Adrenal gland (tissue), 12 donors: ENCODE measurements around the gene GNAI3. TPM values are rescaled to one million over a fixed set of nuclear protein-coding genes. Genes with fewer than 3 reads are reported as not detected.

Source experiments
- DNase-seq, 7 donors: peaks; one replicate each; pipeline ENCODE4 v3.0.0-alpha.2; 2019 to 2020
- H3K27ac ChIP-seq, 5 donors: fragments of 200-600 bp; sonication (generic) in 4 of 5; 1 replicate in 3 of 5; 2 replicates in 2 of 5; pipeline versions ENCODE4 v1.5.1 to v1.8.0; 2016 to 2020; ENCODE audit warnings: mild to moderate bottlenecking in 1 of 5
- H3K27me3 ChIP-seq: fragments of 200-600 bp; 2 replicates; pipeline ENCODE4 v1.8.0; 2021
- H3K36me3 ChIP-seq, 2 donors: fragments of 200-600 bp; replicated peaks in 1 of 2; 1 replicate in 1 of 2; 2 replicates in 1 of 2; pipeline versions ENCODE4 v1.5.1 to v1.8.0; 2018 to 2022
- H3K4me1 ChIP-seq, 2 donors: fragments of 200-600 bp; replicated peaks in 1 of 2; 1 replicate in 1 of 2; 2 replicates in 1 of 2; pipeline versions ENCODE4 v1.5.1 to v1.8.0; 2018 to 2021
- H3K4me3 ChIP-seq, 4 donors: fragments of 200-600 bp; sonication (generic) in 3 of 4; one replicate each; pipeline ENCODE4 v1.5.1; 2016 to 2018
- H3K9me3 ChIP-seq, 3 donors: fragments of 200-600 bp; sonication (generic) in 1 of 3; replicated peaks in 1 of 3; 1 replicate in 2 of 3; 2 replicates in 1 of 3; pipeline versions ENCODE4 v1.5.1 to v1.8.0; 2016 to 2021
- POLR2A ChIP-seq, 2 donors: fragments of 450-650 bp; IDR thresholded peaks; one replicate each; pipeline ENCODE4 v1.6.1; 2017; ENCODE audit warnings: antibody characterized with exemption in 2 of 2, mild to moderate bottlenecking in 2 of 2, moderate library complexity in 1 of 2
- WGBS, 4 donors: extraction: QIAGEN DNeasy Blood & Tissue Kit in 2 of 4; methylation state at CpG; one replicate each; pipeline versions ENCODE4 v1.1.5 to v1.1.7; 2013 to 2017; 5-methylcytosine and 5-hydroxymethylcytosine counted together
- intact Hi-C, 2 donors: fragments of 100-400 bp; cut with DNase I; formaldehyde crosslinking; loops; one replicate each; pipeline versions ENCODE4 v1.14.1 to v1.15.0; 2022 to 2023
- polyA plus RNA-seq, 3 donors: library from polyadenylated mRNA; stranded (reverse); fragments of 200-250 nt in 2 of 3; fragments of 350-450 nt in 1 of 3; fragmentation: Illumina TruSeq in 1 of 3; extraction: RNeasy Lipid Tissue Mini Kit (QIAGEN cat#74804) in 1 of 3; gene quantifications; one replicate each; pipeline ENCODE4 v1.2.3, GENCODE V29; 2013 to 2014
- total RNA-seq, 9 donors: library from RNA; depleted of rRNA in 4 of 9; stranded (reverse); fragments of >200 nt in 4 of 9; fragments of 120-200 nt in 1 of 9; fragmentation: NEBNext Ultra II Directional in 1 of 9; extraction: Animal tissue kit (Norgen Biotek cat#: 25700) in 1 of 9; gene quantifications; one replicate each; pipeline versions ENCODE4 v1.1.0 to v1.2.4, GENCODE V29; 2013 to 2023
- TF ChIP-seq, protein P1 (sequence below), 6 experiments: fragments of 450-650 bp in 4 of 6; fragments of 200-600 bp in 2 of 6; sonication (generic) in 1 of 6; IDR thresholded peaks; 1 replicate in 5 of 6; 2 replicates in 1 of 6; pipeline versions ENCODE4 v1.5.1 to v1.8.0; 2016 to 2021; ENCODE audit warnings: antibody characterized with exemption in 6 of 6, mild to moderate bottlenecking in 2 of 6, moderate library complexity in 1 of 6
- donor health status: healthy with polysubstance abuse.
- donor health status: Bipolar disorder and iron deficiency.
- donor health status: DM: yes; HTN: yes; CAD: no.
- donor health status: DM: no; HTN: no; CAD: no.
- donor health status: DM: no; HTN: no; CAD: no.
- donor health status: DM: yes; HTN: yes; CAD: no.

The GNAI3 gene
- total and polyA plus RNA-seq, 12 donors: 1.6 to 12.0 (median 5.6) TPM

- Histone ChIP-seq H3K4me3 (no peak overlapping the region), H3K4me1 (peaks cover 12 to 55% of the 10 kb centered on the region in 2 donors), H3K27me3 (no peaks in the 10 kb centered on the region), H3K27ac (no peak overlapping the region), H3K9me3 (no peaks in the 10 kb centered on the region), H3K36me3 (no peaks in the 10 kb centered on the region)
- no peak for TF ChIP-seq POLR2A (IDR thresholded peaks at IDR 0.05)
- TF ChIP-seq, protein P1, sequence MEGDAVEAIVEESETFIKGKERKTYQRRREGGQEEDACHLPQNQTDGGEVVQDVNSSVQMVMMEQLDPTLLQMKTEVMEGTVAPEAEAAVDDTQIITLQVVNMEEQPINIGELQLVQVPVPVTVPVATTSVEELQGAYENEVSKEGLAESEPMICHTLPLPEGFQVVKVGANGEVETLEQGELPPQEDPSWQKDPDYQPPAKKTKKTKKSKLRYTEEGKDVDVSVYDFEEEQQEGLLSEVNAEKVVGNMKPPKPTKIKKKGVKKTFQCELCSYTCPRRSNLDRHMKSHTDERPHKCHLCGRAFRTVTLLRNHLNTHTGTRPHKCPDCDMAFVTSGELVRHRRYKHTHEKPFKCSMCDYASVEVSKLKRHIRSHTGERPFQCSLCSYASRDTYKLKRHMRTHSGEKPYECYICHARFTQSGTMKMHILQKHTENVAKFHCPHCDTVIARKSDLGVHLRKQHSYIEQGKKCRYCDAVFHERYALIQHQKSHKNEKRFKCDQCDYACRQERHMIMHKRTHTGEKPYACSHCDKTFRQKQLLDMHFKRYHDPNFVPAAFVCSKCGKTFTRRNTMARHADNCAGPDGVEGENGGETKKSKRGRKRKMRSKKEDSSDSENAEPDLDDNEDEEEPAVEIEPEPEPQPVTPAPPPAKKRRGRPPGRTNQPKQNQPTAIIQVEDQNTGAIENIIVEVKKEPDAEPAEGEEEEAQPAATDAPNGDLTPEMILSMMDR (IDR thresholded peaks at IDR 0.05): no peak
- no peak for DNase-seq
- intact Hi-C loops: no loop called here
- 69 to 82% (median 74%) methylated on average over 1 of the region's 1 CpG for WGBS, 4 donors
Observed at GRCh38 chr1:109569323-109569722, 20.9 kb downstream of the GNAI3 start.

GRCh38 chr1:109570414-109570813 is 22.0 kb downstream of the GNAI3 start:
- TF ChIP-seq, protein P1 (IDR thresholded peaks at IDR 0.05): no peak
- TF ChIP-seq POLR2A (IDR thresholded peaks at IDR 0.05): no peak
- Histone ChIP-seq H3K36me3 (no peaks in the 10 kb centered on the region), H3K4me3 (no peak overlapping the region), H3K27ac (no peak overlapping the region), H3K4me1 (peaks cover 12 to 47% of the 10 kb centered on the region in 2 donors), H3K27me3 (no peaks in the 10 kb centered on the region), H3K9me3 (no peaks in the 10 kb centered on the region)
- intact Hi-C loops: no loop called here
- DNase-seq: no peak
- 63 to 79% (median 65%) methylated on average over 3 of the region's 3 CpGs for WGBS, 4 donors

GRCh38 chr1:109573785-109574184 is 25.4 kb downstream of the GNAI3 start:
- Histone ChIP-seq H3K4me1 (peaks cover 7 to 38% of the 10 kb centered on the region in 2 donors), H3K4me3 (no peak overlapping the region), H3K9me3 (no peaks in the 10 kb centered on the region), H3K36me3 (no peaks in the 10 kb centered on the region), H3K27ac (no peak overlapping the region), H3K27me3 (no peaks in the 10 kb centered on the region)
- intact Hi-C loops: no loop called here
- no peak for DNase-seq
- TF ChIP-seq POLR2A (IDR thresholded peaks at IDR 0.05): no peak
- TF ChIP-seq, protein P1 (IDR thresholded peaks at IDR 0.05): no peak
- 74 to 79% (median 76%) methylated on average over 2 of the region's 2 CpGs for WGBS, 4 donors

- DNase-seq: no peak
- no peaks in the 10 kb centered on the region for H3K4me1 ChIP-seq
Observed at GRCh38 chr1:109578947-109579443, 30.6 kb downstream of the GNAI3 start.

More at GRCh38 chr1:109578947-109579443, 30.6 kb downstream of the GNAI3 start:
- TF ChIP-seq POLR2A (IDR thresholded peaks at IDR 0.05): no peak
- TF ChIP-seq, protein P1 (IDR thresholded peaks at IDR 0.05): no peak
- intact Hi-C loops: no loop called here
- Histone ChIP-seq H3K36me3 (peaks cover 0 to 27% of the 10 kb centered on the region in 2 donors), H3K27me3 (no peaks in the 10 kb centered on the region), H3K27ac (no peak overlapping the region), H3K9me3 (no peaks in the 10 kb centered on the region), H3K4me3 (no peak overlapping the region)
- 82 to 85% (median 84%) methylated on average over 3 of the region's 3 CpGs for WGBS, 4 donors
